ENCODE measurements around the gene DDHD1. TPM values are rescaled to one million over a fixed set of nuclear protein-coding genes. Genes with fewer than 3 reads are reported as not detected.
"Not testable (repeated sequence)": the region's sequence is repeated elsewhere in the genome, so short reads cannot be mapped to it uniquely, and the experiment has no call there.

The DDHD1 gene
- total and polyA plus RNA-seq, 2 donors from 2014 or later: 2.1 to 11.9 TPM

DNA sequence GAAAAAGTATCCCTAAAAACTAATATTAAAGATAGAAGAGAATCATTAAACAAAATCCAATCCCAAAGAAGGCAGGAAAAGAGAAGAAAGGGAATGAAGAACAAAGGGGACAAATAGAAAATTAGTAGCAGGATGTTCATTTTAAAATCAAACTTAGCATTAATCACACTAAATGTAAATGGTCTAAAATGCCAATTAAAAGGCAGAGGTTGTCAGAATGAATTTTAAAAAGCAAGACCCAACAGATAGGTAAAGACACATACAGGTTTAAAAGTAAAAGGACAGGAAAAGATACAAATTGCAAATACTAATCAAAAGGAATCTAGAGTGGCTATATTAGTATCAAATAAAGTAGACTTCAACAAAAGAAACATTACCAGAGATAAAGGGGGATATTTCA is 12.5 kb downstream of the DDHD1 start:
- TF ChIP-seq, protein P1, sequence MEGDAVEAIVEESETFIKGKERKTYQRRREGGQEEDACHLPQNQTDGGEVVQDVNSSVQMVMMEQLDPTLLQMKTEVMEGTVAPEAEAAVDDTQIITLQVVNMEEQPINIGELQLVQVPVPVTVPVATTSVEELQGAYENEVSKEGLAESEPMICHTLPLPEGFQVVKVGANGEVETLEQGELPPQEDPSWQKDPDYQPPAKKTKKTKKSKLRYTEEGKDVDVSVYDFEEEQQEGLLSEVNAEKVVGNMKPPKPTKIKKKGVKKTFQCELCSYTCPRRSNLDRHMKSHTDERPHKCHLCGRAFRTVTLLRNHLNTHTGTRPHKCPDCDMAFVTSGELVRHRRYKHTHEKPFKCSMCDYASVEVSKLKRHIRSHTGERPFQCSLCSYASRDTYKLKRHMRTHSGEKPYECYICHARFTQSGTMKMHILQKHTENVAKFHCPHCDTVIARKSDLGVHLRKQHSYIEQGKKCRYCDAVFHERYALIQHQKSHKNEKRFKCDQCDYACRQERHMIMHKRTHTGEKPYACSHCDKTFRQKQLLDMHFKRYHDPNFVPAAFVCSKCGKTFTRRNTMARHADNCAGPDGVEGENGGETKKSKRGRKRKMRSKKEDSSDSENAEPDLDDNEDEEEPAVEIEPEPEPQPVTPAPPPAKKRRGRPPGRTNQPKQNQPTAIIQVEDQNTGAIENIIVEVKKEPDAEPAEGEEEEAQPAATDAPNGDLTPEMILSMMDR (IDR thresholded peaks at IDR 0.05; ENCODE audit: borderline replicate concordance, extremely low read depth, insufficient read depth): no peak
- Histone ChIP-seq H3K27me3 (ENCODE audit: control insufficient read depth, insufficient read depth, low read length) (no peaks in the 10 kb centered on the region), H3K4me1 (ENCODE audit: control insufficient read depth in 2 of 3, insufficient read depth in 2 of 3, low read depth in 1 of 3, low read length in 3 of 3) (no peaks in the 10 kb centered on the region), H3K27ac (ENCODE audit: low read depth in 2 of 2, low read length in 2 of 2) (no peak overlapping the region), H3K9me3 (ENCODE audit: control insufficient read depth in 2 of 3, insufficient read depth in 1 of 3, low read length in 3 of 3) (peaks cover 0 to 31% (median 7%) of the 10 kb centered on the region in 3 donors), H3K4me3 (ENCODE audit: low read length in 3 of 3) (no peak overlapping the region), H3K36me3 (ENCODE audit: control insufficient read depth in 2 of 3, insufficient read depth in 3 of 3, low read length in 3 of 3) (no peaks in the 10 kb centered on the region), H3K9ac (ENCODE audit: low read length in 3 of 3) (no peak overlapping the region)
- no peak for FAIRE-seq
- intact Hi-C loops (cut with DNase I): no loop called here
- DNase-seq: no peak

DNA sequence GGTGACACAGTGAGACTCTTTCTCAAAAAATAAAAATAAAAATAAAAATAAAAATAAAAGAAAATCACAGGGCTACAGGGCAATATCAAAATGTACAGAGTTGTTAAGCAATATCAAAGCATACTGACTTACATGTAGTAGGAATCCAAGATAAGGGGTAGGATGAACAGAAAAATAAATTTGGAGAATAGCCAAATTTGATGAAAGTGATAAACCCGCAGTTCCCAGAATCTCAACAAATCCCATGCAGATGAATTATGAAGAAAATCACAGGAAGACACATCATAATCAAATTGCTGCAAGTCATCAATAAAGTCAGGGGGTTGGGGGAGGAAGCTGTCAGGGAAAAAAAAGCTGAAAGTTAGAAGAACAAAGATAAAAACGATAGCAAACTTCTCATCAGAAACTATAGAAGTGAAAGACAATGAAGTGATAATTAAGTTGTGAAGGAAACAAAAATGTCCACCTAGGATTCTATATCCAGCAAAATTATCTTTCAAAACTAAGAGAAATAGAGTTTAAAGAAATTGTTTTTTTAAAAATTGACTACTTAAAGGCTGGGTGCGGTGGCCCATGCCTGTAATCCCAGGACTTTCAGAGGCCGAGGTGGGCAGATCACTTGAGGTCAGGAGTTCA is 15.4 kb downstream of the DDHD1 start:
- Histone ChIP-seq H3K36me3 (ENCODE audit: control insufficient read depth in 2 of 3, insufficient read depth in 3 of 3, low read length in 3 of 3) (no peaks in the 10 kb centered on the region), H3K27me3 (ENCODE audit: control insufficient read depth, insufficient read depth, low read length) (no peaks in the 10 kb centered on the region), H3K9me3 (ENCODE audit: control insufficient read depth in 2 of 3, insufficient read depth in 1 of 3, low read length in 3 of 3) (peaks cover 0 to 29% (median 7%) of the 10 kb centered on the region in 3 donors), H3K27ac (ENCODE audit: low read depth in 2 of 2, low read length in 2 of 2) (no peak overlapping the region), H3K4me1 (ENCODE audit: control insufficient read depth in 2 of 3, insufficient read depth in 2 of 3, low read depth in 1 of 3, low read length in 3 of 3) (no peaks in the 10 kb centered on the region), H3K4me3 (ENCODE audit: low read length in 3 of 3) (no peak overlapping the region), H3K9ac (ENCODE audit: low read length in 3 of 3) (no peak overlapping the region)
- TF ChIP-seq, protein P1 (IDR thresholded peaks at IDR 0.05; ENCODE audit: borderline replicate concordance, extremely low read depth, insufficient read depth): no peak
- FAIRE-seq (no peak), DNase-seq (no peak)
- intact Hi-C loops (cut with DNase I): no loop called here

DNA sequence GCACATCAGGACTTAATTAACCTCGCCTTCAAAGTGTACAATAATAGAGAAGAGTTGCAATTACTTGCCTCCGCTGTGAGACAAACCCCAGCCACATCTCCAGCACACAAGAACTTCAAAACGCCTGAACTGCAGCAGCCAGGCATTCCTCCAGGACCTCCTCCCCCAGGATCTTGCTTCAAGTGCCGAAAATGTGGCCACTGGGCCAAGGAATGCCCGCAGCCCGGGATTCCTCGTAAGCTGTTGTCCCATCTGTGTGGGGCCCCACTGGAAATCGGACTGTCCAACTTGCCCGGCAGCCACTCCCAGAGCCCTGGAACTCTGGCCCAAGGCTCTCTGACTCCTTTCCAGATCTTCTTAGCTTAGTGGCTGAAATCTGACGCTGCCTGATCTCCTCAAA is 22.6 kb downstream of the DDHD1 start:
- intact Hi-C loops (cut with DNase I); H3K9me3 ChIP-seq (ENCODE audit: control insufficient read depth in 2 of 3, insufficient read depth in 1 of 3, low read length in 3 of 3); H3K27me3 ChIP-seq (ENCODE audit: control insufficient read depth, insufficient read depth, low read length); FAIRE-seq; H3K4me1 ChIP-seq (ENCODE audit: control insufficient read depth in 2 of 3, insufficient read depth in 2 of 3, low read depth in 1 of 3, low read length in 3 of 3); H3K36me3 ChIP-seq (ENCODE audit: control insufficient read depth in 2 of 3, insufficient read depth in 3 of 3, low read length in 3 of 3); H3K4me3 ChIP-seq (ENCODE audit: low read length in 3 of 3); H3K27ac ChIP-seq (ENCODE audit: low read depth in 2 of 2, low read length in 2 of 2); DNase-seq; H3K9ac ChIP-seq (ENCODE audit: low read length in 3 of 3): not testable (repeated sequence)

DNA sequence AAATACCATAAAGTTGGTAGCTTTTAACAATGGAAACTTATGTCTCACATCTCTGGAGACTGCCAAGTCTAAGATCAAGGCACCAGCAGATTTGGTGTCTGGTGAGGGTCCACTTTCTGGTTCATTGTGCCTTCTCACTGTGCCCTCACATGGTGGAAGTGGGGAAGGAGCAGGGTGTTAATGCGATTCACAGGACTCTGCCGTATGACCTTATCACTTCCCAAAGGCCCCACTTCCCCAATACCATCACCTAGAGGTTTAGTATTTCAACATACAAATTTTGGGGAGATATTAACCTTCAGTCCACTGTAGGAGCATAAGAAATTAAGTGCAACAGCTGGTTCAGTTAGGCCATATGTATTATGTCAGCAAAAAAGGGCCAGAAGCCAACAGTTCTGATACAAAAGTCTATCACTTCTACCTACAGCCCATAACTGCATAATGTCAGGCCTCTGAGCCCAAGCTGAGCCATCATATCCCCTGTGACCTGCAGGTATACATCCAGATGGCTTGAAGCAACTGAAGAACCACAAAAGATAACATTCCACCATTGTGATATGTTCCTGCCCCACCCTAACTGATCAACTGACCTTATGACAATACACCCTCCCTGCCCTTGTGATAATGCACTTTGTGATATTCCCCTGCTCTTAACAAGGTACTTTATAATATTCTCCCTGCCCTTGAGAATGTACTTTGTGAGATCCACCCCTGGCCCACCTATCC is 24.7 kb downstream of the DDHD1 start:
- Histone ChIP-seq H3K27me3 (ENCODE audit: control insufficient read depth, insufficient read depth, low read length) (no peaks in the 10 kb centered on the region), H3K4me3 (ENCODE audit: low read length in 3 of 3) (no peak overlapping the region), H3K36me3 (ENCODE audit: control insufficient read depth in 2 of 3, insufficient read depth in 3 of 3, low read length in 3 of 3) (no peaks in the 10 kb centered on the region), H3K9ac (ENCODE audit: low read length in 3 of 3) (no peak overlapping the region), H3K4me1 (ENCODE audit: control insufficient read depth in 2 of 3, insufficient read depth in 2 of 3, low read depth in 1 of 3, low read length in 3 of 3) (no peaks in the 10 kb centered on the region), H3K9me3 (ENCODE audit: control insufficient read depth in 2 of 3, insufficient read depth in 1 of 3, low read length in 3 of 3) (no peaks in the 10 kb centered on the region), H3K27ac (ENCODE audit: low read depth in 2 of 2, low read length in 2 of 2) (no peak overlapping the region)
- TF ChIP-seq, protein P1 (IDR thresholded peaks at IDR 0.05; ENCODE audit: borderline replicate concordance, extremely low read depth, insufficient read depth): no peak
- intact Hi-C loops (cut with DNase I): no loop called here
- no peak for FAIRE-seq
- no peak for DNase-seq
